Smooth muscle cell (in vitro differentiated cells): ENCODE measurements around the gene OR9G4. TPM values are rescaled to one million over a fixed set of nuclear protein-coding genes. Genes with fewer than 3 reads are reported as not detected.

ENCODE experiments used
- DNase-seq: peaks from one replicate; lab custom pipeline; 2025; ENCODE audit not compliant: unreplicated experiment; lab: John Stamatoyannopoulos, UW
- H2AFZ ChIP-seq: fragments of 200-600 bp; sonication (generic); 2 replicates; pipeline ENCODE4 v1.6.0; 2016; ENCODE audit warnings: antibody characterized with exemption, low read depth, mild to moderate bottlenecking
- H3F3A ChIP-seq: fragments of 200-600 bp; sonication (generic); 2 replicates; pipeline ENCODE4 v1.6.0; 2017; ENCODE audit warnings: antibody characterized with exemption, low read depth
- H3K27ac ChIP-seq: fragments of 200-600 bp; sonication (generic); 2 replicates; pipeline ENCODE4 v1.5.1; 2016; ENCODE audit warnings: low read depth, mild to moderate bottlenecking
- H3K27me3 ChIP-seq: fragments of 200-600 bp; sonication (generic); 2 replicates; pipeline ENCODE4 v1.6.1; 2016; ENCODE audit warnings: low read depth, mild to moderate bottlenecking
- H3K36me3 ChIP-seq: fragments of 200-600 bp; sonication (generic); 2 replicates; pipeline ENCODE4 v1.5.1; 2016; ENCODE audit warnings: low read depth
- H3K4me1 ChIP-seq: fragments of 200-600 bp; sonication (generic); 2 replicates; pipeline ENCODE4 v1.5.1; 2016; ENCODE audit warnings: low read depth
- H3K4me2 ChIP-seq: fragments of 200-600 bp; sonication (generic); 2 replicates; pipeline ENCODE4 v1.6.0; 2016; ENCODE audit warnings: mild to moderate bottlenecking
- H3K4me3 ChIP-seq: fragments of 200-600 bp; sonication (generic); 2 replicates; pipeline ENCODE4 v1.5.1; 2016; ENCODE audit warnings: mild to moderate bottlenecking
- H3K79me2 ChIP-seq: fragments of 200-600 bp; sonication (generic); 2 replicates; pipeline ENCODE4 v1.6.0; 2016; ENCODE audit warnings: low read depth, mild to moderate bottlenecking
- H3K9ac ChIP-seq: fragments of 200-600 bp; sonication (generic); 2 replicates; pipeline ENCODE4 v1.6.0; 2016; ENCODE audit warnings: low read depth
- H3K9me3 ChIP-seq: fragments of 200-600 bp; sonication (generic); replicated peaks from 2 replicates; pipeline ENCODE4 v1.5.1; 2016; ENCODE audit warnings: low read depth
- H4K20me1 ChIP-seq: fragments of 200-600 bp; sonication (generic); 2 replicates; pipeline ENCODE4 v1.6.0; 2016; ENCODE audit warnings: low read depth
- CTCF ChIP-seq: fragments of 200-600 bp; sonication (generic); IDR thresholded peaks from 2 replicates; pipeline ENCODE4 v1.5.1; 2017; ENCODE audit warnings: borderline replicate concordance, mild to moderate bottlenecking, antibody characterized with exemption; ENCODE audit not compliant: insufficient read depth, poor library complexity, severe bottlenecking
- WGBS: methylation state at CpG from one replicate; pipeline ENCODE4 v1.1.7; 2016; ENCODE audit warnings: low lambda C conversion rate; 5-methylcytosine and 5-hydroxymethylcytosine counted together
- polyA plus RNA-seq: library from polyadenylated mRNA; unstranded; fragments of >200 nt; fragmentation: Nextera tagmentation; extraction: Ambion mirVana; gene quantifications from 2 replicates; pipeline ENCODE4 v1.2.1, GENCODE V29; 2016
- total RNA-seq: library from RNA; depleted of rRNA; stranded (reverse); fragments of >200 nt; gene quantifications from 2 replicates; pipeline ENCODE4 v1.2.3, GENCODE V29; 2014

OR9G4 gene
- total and polyA plus RNA-seq, 2 experiments from 2014 or later: not detected

GRCh38 chr11:56740107-56740506 lies 8.4 kb downstream of the OR9G4 start:
- H3K4me2 ChIP-seq: no peak overlapping the region
- no peak for DNase-seq
- no peaks in the 10 kb centered on the region for H3K4me1 ChIP-seq
- no peak overlapping the region for H2AFZ ChIP-seq
- H3K9me3 ChIP-seq: no peaks in the 10 kb centered on the region
- H3K27me3 ChIP-seq: no peaks in the 10 kb centered on the region
- no peaks in the 10 kb centered on the region for H3F3A ChIP-seq
- no peak overlapping the region for H3K27ac ChIP-seq
- H3K79me2 ChIP-seq: no peaks in the 10 kb centered on the region
- no peak for TF ChIP-seq CTCF
- no peaks in the 10 kb centered on the region for H4K20me1 ChIP-seq
- H3K9ac ChIP-seq: no peak overlapping the region
- H3K4me3 ChIP-seq: no peak overlapping the region
- WGBS: 88% methylated on average over 3 of the region's 3 CpGs
- no peaks in the 10 kb centered on the region for H3K36me3 ChIP-seq

- no peak overlapping the region for H3K4me3 ChIP-seq
- TF ChIP-seq CTCF: no peak
- WGBS: 81% methylated on average over 4 of the region's 4 CpGs
These were observed 28.0 kb downstream of the OR9G4 start for GRCh38 chr11:56720513-56720912.

DNA sequence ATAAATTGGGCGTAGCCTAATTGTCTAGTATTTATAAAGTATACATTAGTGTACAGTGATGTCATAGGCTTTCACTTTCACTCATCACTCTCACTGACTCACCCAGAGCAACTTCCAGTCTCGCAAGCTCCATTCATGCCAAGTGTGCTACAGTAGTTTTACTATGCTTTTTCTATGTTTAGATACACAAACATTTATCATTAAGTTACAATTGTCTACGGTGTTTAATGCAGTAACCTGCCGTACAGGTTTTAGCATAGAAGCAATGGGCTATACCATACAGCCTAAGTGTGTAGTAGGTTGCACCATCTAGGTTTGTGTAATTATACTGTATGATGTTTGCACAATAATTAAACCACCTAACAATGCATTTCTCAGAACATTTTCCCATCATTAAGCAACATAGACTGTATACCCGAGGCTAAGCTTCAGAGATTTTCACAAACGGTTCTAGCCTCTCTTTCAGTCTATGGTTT lies 32.1 kb downstream of the OR9G4 start:
- DNase-seq: no peak
- 75% methylated on average over 6 of the region's 6 CpGs for WGBS
- H3K27me3 ChIP-seq: no peaks in the 10 kb centered on the region
- H3K4me1 ChIP-seq: no peaks in the 10 kb centered on the region
- H3K79me2 ChIP-seq: no peaks in the 10 kb centered on the region
- H3K27ac ChIP-seq: no peak overlapping the region
- no peak overlapping the region for H3K4me2 ChIP-seq
- H2AFZ ChIP-seq: no peak overlapping the region
- no peaks in the 10 kb centered on the region for H3F3A ChIP-seq
- no peaks in the 10 kb centered on the region for H3K36me3 ChIP-seq
- TF ChIP-seq CTCF: no peak
- H3K4me3 ChIP-seq: no peak overlapping the region
- H3K9me3 ChIP-seq: no peaks in the 10 kb centered on the region
- H3K9ac ChIP-seq: no peak overlapping the region
- H4K20me1 ChIP-seq: no peaks in the 10 kb centered on the region

More at GRCh38 chr11:56720513-56720912, 28.0 kb downstream of the OR9G4 start:
- Histone ChIP-seq H3K4me2 (no peak overlapping the region), H3K27me3 (no peaks in the 10 kb centered on the region), H3K79me2 (no peaks in the 10 kb centered on the region), H3K9me3 (no peaks in the 10 kb centered on the region), H3K27ac (no peak overlapping the region), H3F3A (no peaks in the 10 kb centered on the region), H4K20me1 (no peaks in the 10 kb centered on the region), H3K4me1 (no peaks in the 10 kb centered on the region), H3K36me3 (no peaks in the 10 kb centered on the region), H2AFZ (no peak overlapping the region), H3K9ac (no peak overlapping the region)
- no peak for DNase-seq

DNA sequence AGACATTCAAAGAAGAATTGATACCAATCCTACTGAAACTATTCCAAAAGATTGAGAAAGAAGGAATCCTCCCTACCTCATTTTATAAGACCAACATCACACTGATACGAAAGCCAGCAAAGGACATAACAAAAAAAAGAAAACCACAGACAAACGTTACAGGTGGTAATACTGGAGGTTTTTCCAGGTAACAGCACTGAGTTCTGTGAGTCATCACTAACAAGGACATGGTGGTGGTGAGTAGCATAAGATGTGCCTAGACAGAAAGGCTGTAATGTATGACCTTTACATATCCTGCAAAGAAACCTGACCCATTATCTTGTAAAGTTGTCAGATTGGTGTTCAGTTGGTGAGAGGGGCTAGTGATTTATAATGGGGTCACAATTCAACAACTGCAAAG lies 34.3 kb downstream of the OR9G4 start:
- no peak overlapping the region for H3K27ac ChIP-seq
- H2AFZ ChIP-seq: no peak overlapping the region
- H3K4me2 ChIP-seq: no peak overlapping the region
- H3F3A ChIP-seq: no peaks in the 10 kb centered on the region
- no peaks in the 10 kb centered on the region for H3K79me2 ChIP-seq
- H3K27me3 ChIP-seq: no peaks in the 10 kb centered on the region
- H3K9me3 ChIP-seq: no peaks in the 10 kb centered on the region
- no peak for DNase-seq
- H4K20me1 ChIP-seq: no peaks in the 10 kb centered on the region
- H3K4me3 ChIP-seq: no peak overlapping the region
- H3K36me3 ChIP-seq: no peaks in the 10 kb centered on the region
- no peak overlapping the region for H3K9ac ChIP-seq
- TF ChIP-seq CTCF: no peak
- 83% methylated on average over 2 of the region's 2 CpGs for WGBS
- no peaks in the 10 kb centered on the region for H3K4me1 ChIP-seq
